Pulmonary artery endothelial cell (primary cell): ENCODE data around the gene OCIAD2. TPM values are rescaled to one million over a fixed set of nuclear protein-coding genes. Genes with fewer than 3 reads are reported as not detected.
"Not testable (repeated sequence)": the region's sequence is repeated elsewhere in the genome, so short reads cannot be mapped to it uniquely, and the experiment has no call there.

ENCODE experiments used
- DNase-seq: peaks from one replicate; pipeline ENCODE4 v3.0.0-alpha.2; 2011; ENCODE audit warnings: low read depth, low spot score
- total RNA-seq: library from RNA; depleted of rRNA; stranded (reverse); fragments of >200 nt; gene quantifications from 2 replicates; pipeline ENCODE4 v1.2.3, GENCODE V29; 2014

Gene OCIAD2, protein sequence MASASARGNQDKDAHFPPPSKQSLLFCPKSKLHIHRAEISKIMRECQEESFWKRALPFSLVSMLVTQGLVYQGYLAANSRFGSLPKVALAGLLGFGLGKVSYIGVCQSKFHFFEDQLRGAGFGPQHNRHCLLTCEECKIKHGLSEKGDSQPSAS
- total RNA-seq, result 152 and 206 TPM in 2 replicates

DNA sequence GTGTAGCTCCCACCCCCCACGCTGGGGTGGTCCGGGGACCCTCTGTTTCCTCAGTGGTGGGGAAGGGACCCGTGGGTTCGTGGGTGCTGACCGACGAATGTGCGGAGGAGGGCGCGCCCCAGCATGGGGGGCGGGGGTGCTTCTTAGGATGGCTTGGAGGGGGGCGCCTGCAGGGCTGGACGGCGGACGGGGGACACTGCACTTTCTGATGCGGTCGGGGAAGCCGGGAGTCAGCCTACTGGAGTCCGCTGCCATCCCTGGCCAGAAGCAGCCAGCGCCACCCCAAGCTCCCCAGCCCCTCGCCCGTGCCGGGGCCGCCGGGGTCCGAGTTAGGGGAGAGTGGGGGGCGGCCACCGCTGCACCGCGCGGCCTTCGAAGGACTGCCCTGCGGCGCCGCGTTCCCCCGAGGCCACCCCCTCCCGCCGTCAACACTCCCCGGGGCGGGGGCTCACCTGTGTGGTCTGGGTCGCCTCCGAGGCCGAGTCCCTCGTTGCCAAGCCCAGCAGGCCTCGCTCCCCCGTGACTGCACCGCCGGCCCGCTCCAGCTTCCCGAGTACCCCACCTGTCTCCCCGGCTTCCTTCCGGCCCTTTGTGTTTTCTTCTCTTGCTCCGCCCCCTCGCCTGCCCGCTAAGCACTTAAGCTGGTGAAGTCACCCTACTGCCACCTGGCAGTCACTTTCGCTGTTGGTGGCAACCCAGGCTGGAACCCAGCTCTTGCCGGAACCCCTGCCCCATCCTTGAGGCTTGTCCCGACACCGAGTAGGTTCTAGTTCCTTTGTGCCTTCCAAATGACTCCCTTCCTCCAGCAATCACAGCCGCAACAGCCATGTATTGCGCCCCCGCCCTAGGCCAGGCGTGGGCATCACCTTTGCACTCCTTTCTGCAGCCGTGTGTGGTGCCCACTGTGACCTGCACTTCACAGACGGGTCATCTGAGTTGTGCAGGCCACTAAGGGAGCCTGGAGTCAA is at the start of gene OCIAD2:
Gene OCIAD2 (minus strand): TSS at position 569 of the 968 bp plus-strand sequence. CDS start 2,225 bp downstream, outside the sequence.
- peak; percentile 13 for DNase-seq

- no peak for DNase-seq
Measured at GRCh38 chr4:48954314-48954713, 47.7 kb upstream of the OCIAD2 start.

DNA sequence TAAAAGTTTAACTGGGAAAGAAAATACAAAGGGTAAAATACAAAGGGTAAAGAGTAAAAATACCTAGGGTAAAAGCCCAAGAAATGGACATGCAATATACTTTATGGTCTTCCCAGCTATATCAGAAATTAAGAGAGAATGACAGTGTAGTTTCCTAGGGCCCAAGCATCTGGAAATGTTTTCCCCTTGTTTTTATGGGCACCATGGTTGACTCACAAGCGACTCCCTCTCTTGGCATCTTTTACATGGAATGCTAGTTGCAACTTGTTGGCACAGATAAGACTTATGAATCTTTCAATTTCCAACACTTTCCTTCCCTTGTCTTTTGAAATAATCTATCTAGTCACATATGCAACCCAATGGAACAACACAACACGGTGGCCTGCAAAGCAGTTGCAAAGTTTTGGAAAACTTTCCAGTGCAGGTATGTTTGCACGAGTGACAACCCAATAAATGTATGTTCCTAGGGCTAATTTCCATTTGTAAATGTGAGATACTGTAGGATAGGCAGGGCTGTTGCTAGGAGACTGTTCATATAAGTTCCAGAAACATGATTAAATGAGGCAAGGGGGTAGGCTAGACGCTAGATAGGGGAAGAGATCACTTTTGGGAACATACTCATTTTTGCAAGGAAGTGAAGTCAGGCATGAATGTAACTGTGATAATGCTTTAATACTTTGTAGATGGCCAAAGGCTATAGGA is 43.1 kb upstream of the OCIAD2 start:
- DNase-seq, result no peak

DNA sequence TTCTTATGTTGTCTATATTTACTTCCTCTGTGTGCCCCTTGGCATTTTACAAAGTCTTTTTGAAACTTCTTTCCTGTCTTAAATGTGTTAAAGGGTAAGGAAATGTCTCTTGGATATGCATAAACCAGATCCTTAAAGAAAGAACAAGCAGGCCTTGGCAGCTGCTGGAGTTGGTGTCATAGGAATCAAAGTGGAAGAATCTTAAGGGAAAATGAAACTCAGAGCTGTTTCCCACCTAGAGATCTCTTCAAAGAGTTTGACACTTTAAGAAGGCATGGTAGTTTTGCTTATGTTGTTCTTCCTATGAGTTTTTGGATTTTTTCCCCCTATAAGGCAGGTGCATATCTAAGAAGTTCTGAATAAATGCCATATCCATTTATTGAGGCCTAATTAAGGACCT is 42.5 kb upstream of the OCIAD2 start:
- no peak for DNase-seq

DNA sequence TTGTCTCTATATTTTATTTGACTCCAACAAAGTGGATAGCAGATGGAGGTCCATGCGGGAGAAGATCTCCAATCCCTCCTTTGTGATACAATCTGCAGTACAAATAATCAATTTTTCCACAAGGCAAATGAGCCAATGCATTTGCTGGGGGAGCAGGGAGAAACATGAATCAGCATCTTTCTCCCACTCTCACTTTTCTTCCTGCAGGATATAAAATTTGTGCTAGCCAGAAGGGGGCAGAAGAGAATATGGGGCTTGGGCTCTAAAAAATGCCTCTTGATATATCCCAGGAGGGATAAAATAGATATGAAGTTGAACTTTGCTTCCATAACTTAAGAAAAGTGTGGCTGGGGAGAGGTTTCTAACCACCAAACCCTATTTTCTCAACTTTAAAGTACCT is 41.2 kb upstream of the OCIAD2 start:
- no peak for DNase-seq

GRCh38 chr4:48945981-48946380 is 39.4 kb upstream of the OCIAD2 start:
- no peak for DNase-seq

GRCh38 chr4:48944756-48945241 is 38.2 kb upstream of the OCIAD2 start:
- DNase-seq, result no peak

DNA sequence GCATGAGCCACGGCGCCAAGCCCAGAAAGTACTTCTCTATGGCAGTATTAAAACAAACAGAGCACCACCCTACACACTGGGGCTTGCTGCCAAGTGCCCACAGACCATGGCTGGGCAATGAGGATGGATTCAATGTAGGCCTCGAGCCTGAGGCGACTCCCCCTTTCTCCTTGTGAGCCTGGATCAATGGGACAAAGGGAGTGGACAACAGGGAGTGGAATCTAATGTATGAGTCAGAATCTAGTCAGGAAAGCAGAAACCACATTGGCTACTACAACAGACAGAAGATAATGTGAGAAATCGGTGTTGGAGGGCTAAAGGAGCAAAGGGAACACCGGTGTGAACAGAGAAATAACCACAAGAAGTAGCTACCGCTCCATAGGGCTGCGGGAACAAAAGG is 37.7 kb upstream of the OCIAD2 start:
- no peak for DNase-seq

- DNase-seq, result no peak
Measured at GRCh38 chr4:48943387-48943786, 36.8 kb upstream of the OCIAD2 start.

GRCh38 chr4:48939785-48940184 is 33.2 kb upstream of the OCIAD2 start:
- DNase-seq, result peak; percentile 74

GRCh38 chr4:48938831-48939230 is 32.3 kb upstream of the OCIAD2 start:
- DNase-seq, result no peak

DNA sequence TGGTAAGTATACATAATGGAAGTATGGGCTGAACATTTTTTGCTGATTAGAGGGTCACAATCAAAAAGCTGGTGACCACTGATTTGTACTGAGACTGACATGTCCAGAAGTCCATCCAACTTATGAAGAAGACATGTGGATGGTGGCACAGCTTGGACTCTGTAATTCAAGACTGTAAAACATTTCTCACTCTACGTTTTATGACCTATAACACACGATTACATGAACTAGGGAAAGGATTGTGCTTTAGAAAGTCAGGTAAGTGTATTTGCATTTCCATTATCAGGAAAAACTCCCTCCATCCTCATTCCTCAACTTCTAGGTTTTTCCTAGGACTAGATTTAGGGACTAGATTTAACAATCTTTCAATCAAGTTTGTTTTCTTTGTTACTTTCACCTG is 30.5 kb upstream of the OCIAD2 start:
- no peak for DNase-seq

DNA sequence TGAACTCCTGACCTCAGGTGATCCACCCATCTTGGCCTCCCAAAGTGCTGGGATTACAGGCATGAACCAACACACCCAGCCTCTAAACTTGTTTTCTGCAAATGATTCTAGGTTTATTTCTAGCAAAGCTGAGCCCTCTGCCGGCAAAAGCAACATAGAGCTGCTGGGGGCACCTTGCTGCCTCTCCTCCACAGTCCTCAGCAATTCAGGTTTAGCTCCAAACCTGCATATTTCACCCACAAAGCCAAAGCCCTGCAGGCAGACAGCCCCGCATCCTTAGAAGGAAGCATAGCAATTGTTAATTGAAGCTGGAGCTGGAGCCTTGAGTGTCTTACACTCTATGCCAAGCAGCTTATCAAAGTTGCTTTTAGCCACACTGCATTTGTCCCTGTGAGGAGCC is 24.9 kb upstream of the OCIAD2 start:
- DNase-seq, result no peak

DNA sequence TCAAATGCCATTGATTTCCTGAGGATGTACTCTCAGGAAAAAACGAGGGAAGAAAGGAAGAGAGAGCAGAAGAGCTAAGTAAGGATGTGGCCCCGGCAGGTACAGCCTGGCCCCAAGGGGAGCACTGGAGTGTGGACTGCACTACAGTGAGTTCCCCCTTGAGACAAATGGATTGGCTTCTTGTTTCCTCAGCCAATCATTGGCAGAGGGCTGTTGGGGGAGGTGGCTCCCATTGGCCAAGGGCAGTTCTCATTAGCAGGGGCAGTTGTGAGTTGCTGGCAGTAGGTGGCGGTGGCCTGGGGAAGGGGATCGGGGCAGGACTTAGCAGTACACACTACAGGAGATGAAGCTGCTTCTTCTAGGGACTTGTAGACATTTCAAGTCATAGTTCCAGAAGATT is 24.1 kb upstream of the OCIAD2 start:
- no peak for DNase-seq

- DNase-seq, result no peak
Measured at GRCh38 chr4:48924416-48924815, 17.8 kb upstream of the OCIAD2 start.

- not testable (repeated sequence) for DNase-seq
Measured at GRCh38 chr4:48923065-48923464, 16.5 kb upstream of the OCIAD2 start.

- no peak for DNase-seq
Measured at GRCh38 chr4:48914311-48914710, 7.7 kb upstream of the OCIAD2 start.

DNA sequence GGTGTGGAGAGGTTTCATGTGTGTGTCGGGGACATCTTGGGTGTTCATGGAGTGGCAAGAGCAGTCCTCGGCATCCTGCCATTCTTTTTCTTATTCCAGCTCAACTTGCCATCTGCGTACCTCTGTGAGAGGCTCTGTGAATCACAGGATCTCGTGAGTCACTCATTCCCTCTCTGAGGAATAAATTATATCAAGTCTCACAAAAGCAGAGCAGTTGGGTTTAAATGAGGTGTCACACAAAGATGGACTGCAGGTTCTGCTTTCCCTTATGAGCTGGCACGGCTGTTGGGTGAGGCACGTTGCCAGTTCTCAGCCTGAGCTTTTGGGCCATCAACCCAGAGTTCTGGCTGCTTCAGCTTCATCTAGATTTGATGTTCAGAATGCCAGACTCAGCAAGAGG is 6.8 kb upstream of the OCIAD2 start:
- peak; percentile 71 for DNase-seq

DNA sequence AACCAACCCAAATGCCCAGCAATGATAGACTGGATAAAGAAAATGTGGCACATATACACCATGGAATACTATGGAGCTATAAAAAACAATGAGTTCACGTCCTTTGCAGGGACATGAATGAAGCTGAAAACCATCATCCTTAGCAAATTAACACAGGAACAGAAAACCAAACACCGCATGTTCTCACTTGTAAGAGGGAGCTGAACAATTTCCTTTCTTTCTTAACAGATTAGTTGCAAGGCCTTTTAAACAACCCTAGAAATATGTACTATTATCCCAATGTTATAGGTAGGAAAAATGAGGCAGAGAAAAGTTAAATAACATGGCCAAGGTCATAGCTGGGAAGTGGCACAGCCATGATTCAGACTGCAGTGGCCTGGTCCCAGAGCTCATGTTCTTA is 5.8 kb upstream of the OCIAD2 start:
- DNase-seq, result no peak

GRCh38 chr4:48910511-48910910 is 3.9 kb upstream of the OCIAD2 start:
- DNase-seq, result no peak

DNA sequence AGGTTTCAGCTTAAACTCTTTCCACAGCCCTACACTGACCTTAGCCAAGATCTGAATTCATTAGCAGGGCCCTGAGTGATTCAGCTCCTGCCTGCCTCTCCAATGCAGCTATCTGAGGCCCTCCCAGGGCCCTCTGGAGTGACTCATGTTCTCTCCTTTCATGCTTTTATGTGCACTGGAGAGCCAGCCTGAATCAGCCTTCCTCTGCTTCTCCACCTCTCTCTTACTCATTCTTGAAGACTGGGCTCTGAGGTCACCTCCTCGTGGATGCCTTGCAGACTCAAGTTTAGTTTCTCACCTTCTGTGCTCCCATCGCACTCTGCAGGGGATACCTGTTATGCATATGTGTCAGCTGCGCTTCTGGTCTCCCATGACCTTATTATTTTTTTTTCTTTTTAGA is 3.1 kb upstream of the OCIAD2 start:
- DNase-seq, result peak; percentile 89

- DNase-seq, result no peak
Measured at GRCh38 chr4:48908687-48909086, 2.1 kb upstream of the OCIAD2 start.
